Activated CD4-positive, alpha-beta T cell treated with anti-CD3 and anti-CD28 coated beads, Interleukin-2, amount 50 U/mL, for 1 hour (primary cell): ENCODE results near the gene PAQR5.
"Not testable (repeated sequence)": the region's sequence is repeated elsewhere in the genome, so short reads cannot be mapped to it uniquely, and the experiment has no call there.

Experiments used
- DNase-seq: peaks from one replicate; pipeline ENCODE4 v3.0.0-alpha.2; 2020

PAQR5 gene, protein sequence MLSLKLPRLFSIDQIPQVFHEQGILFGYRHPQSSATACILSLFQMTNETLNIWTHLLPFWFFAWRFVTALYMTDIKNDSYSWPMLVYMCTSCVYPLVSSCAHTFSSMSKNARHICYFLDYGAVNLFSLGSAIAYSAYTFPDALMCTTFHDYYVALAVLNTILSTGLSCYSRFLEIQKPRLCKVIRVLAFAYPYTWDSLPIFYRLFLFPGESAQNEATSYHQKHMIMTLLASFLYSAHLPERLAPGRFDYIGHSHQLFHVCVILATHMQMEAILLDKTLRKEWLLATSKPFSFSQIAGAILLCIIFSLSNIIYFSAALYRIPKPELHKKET

DNA sequence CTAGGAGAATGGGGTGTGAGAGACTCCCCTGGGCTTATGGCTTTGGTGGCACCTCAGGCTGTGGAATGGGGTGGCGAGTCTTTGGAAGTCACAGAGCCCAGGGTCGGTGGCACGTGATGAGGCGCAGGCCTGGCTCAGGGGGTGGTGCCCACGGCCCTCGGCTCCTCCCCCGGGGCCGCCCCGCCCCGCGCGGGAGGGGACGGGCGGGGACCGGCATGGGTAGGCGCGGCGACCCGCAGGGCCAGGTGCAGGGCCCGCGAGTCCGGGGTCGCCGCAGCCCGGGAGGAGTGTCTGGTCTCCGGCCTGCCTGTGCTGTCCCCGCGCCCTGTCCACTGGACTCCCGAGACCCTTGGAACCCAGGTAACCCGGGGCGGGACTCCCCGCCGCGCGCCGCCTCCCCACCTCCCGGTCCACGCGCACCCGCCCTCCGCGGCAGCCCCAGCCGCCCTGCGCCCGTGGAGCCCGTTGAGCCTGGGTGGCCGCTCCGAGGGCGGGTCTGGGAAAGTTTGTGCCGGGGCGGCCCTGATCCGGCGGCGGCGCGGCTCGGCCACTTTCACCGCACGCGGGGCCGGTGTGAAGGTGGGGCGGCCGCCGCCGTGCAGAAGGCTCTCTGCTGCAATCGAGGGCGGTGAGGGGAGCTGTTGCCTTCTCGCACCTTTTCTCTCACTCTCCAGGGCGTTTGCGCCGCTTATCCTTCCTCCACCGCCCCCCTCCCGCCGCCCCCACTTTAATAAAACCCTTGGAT, at the start of gene PAQR5:
TSS of gene PAQR5 (plus strand) at position 216 of the 745 bp plus-strand sequence. CDS start 61,169 bp downstream, outside the sequence.
- no peak for DNase-seq

DNA sequence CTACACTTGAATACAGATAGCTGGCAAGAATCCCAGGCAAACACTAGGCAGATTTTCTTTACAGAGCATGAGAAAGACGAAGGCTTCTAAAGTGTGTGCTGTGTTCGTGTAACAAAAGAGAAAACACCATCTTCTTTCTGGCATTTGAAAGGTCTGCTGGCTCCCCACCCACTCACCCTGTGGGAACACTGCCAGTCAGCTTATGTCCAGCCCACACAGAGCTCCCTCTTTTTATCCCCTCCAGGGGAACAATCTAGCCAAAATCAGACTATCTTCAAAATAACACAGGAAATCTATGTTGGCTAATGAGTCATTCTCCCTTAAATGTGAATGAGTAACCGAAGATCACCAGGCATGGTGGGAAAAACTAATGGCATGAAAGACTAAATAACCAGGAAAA, 45.6 kb upstream of the PAQR5 start:
- DNase-seq, result no peak

DNA sequence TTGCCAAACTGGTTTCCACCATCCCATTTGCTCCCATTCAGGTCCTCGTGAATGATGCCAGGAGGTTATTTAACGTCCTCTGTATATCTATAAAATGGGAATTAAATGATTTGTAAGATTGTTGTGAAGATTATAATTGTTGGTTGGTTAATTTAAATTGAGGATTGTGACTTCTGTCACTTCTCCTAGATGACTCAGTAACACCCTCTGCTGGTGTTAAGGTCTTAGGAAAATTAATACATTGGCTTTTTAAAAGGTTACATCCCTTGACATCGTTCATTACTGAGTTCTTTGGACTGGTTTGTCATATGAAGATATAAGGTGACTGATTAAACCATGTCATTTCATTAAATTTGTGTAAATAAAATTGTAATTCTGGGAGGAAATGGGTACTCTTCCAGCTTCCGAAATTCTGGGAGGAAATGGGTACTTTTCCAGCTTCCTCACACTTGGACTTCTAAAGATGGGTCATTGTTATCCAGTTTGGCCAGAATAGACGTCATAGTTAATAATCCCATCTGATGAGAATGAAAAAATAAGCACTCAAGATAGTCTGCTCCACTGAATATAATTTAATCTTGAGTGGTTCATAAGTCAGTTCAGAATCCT, 33.3 kb upstream of the PAQR5 start:
- no peak for DNase-seq

DNA sequence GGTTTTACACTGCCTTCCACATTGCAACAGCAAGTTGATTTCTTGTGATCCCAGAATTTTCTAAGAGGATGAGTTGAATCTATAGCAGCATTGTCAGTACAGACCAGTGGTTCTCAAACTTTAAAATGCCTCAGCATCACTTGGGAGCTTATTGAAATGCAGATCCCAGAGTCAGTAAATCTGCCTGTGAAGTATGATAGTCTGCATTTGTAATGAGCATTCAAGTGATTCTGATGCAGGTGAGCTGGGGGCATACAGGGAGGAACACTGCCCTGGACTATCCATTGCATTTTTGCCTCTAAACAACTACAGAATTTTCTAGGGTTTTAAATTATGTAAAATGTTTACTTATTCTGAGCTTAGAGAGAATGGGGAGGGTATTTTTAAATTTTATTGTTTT, 27.5 kb upstream of the PAQR5 start:
- DNase-seq, result no peak

DNA sequence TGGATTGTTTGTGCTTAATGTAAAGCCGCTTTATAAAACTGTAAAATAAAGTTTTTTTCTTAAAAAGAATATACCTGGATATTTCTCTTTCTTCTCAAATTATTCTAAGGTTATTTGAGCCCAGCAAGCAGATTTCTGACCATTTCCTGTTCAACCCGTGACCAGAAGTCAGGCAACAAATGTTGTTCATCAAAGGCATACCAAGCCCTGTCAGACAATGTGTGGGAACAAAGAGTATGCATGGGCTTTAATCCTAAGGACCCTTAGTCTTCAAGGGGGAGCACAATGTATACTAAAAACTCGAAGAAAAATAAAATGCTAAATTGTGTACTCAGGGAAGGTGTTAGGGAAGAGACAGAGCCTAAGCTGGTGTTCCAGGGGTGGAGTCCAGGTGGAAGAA, 26.6 kb upstream of the PAQR5 start:
- DNase-seq, result no peak

DNA sequence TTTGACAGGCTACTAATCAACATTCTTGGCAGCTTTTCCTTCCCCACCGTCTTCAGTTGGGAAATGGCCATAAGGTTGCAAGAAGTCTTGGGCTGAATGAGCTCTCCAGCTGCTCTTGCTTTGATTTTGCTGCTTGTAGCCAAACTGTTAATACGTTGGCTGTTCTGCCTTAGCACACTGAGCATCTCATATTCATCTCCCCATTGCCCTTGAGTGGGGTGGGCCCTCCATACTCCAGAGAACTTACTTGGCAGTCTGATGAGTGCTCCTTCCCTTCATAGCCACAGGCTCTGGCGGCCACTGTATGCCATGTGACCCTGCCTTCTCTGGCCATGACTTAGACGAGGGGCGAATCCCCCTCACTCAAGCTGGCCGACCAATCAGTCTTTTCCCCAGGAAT, 25.8 kb upstream of the PAQR5 start:
- DNase-seq, result no peak

DNA sequence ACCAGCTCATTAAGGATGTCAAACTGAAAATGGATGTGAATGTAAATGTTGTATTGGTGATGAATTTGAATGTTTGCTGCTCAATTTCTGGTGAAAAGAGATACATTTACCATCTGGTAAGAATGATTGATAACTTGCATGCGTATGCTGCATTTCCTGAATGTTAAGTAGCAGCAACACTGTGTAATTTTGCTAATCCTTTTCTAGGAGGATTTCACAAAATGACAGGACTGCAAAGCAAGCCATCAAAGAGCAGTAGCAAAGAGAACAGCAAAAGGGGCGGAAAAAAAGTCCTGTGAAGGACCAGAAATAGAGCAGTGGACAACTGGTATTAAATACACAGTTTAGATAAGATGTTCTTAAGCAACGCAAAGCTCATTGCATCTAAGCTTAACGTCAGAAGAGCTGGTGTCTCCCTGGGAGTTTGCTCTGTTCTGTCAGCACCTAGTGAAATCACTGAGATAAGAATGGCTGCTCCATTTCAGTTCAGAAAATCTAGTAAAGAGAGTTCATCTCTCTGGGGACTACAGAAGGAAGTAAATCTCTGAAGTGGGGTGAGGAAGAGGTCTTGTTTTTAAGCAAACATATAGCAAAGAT, 23.5 kb upstream of the PAQR5 start:
- no peak for DNase-seq

DNA sequence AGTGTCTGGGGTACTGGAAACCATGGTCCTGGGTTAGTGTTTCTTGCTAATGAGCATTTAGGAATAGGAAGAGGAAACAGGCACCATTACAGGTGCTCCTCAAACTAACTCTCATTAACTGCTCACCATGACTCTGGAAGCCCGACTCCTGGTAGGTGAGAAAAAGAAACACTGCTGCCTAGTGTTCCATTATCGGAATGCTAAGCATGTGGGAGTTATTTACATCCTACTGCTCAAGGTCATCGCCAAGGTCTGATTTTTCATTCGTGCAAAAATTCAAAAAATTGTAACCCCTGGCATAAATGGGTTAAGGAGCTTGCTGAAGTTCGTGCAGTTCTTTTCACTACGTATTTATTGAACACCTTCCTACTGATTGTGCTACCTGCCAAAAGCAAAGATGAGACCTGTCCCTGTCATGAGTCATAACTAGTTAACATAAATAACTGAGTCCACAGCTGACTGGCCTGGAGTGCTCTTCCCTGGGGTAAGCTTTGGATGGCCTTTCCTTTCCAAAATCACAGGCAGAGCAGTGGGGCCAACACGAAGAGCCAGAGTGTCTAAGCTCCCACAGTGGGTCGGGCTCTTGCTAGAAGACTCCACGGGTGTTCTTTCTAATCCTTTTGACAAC, 22.7 kb upstream of the PAQR5 start:
- no peak for DNase-seq

DNA sequence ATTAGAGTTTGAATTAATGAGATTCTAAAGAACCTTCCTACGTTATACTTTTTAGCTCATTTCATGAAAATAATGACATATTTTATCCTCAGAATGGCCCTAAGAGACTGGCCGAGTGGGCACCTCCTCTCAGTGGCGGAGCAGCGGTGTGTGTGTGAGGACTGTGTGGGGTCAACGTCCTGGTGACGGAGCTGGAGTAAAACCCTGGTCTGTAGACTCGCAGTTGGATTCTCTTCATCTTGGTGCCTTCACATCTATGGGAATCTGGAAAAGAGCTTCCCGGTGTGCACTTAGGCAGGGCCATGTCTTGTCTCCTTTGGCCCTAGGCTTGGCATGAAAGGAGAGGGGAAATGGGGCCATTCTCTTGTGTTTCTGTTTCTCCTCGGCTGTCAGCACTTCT, 21.4 kb upstream of the PAQR5 start:
- DNase-seq, result no peak

DNA sequence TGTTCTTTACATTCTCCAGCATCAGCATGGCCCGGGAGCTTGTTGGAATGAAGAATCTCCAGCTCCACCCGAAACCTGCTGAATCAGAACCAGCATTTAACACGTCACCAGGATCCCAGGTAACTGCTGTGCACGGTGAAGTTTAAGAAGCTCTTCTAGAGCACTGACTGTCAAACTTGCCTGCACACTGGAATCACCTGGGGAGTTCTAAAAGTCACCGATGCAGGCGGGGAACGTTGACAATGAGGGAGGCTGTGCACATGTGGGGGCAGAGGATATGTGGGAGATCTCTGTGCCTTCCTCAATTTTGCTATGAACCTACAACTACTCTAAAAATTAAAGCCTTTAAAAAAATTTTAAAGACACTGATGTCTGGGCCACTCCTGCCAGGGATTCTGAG, 19.1 kb upstream of the PAQR5 start:
- no peak for DNase-seq

DNA sequence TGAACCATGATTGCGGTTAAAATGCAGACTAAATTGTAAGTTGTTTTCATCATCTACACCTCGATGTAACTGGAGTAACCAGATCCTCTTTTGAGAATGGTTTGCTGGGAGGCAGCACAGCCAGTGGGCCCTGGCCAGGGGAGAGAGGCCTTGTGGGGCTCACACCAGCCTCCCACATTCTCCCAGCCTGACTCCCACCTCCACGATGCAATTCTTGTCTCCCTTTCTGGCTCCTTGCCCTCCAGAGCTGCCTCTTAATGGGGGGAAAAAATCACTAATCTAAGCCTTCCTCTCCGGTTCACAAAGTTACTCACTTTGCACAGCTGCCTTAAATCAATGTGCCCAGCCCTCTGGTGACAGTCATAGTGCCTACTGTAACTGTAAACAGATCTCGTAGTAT, 17.9 kb upstream of the PAQR5 start:
- DNase-seq, result no peak

DNA sequence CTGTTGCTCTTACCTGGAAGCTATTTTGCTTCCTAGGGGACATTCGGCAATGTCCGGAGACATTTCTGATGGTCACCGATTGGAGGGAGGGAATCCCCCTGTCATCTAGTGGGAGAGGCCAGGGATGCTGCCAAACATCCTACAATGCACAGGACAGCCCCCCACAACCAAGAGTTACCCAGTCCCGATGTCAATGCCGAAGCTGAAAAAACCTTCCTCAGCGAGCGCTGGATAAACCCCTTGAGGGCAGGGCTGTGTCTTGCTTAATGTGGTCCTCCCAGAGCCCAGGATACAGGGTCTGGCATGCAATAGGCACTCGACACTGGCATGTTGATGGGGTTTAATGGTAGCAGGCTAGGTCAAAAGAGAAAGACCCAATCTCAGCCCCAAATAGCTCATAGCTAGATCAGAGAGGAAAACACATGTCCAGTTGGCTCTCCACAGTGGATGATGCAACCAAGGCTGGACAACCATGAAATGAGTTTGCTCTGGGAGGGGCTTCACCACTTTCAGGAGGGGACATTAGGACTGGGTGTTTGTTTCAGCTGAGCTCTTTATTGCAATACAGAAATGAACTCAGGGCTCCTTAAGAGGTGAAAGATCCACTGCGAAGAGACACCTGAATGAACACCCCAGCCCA, 16.5 kb upstream of the PAQR5 start:
- DNase-seq, result no peak

DNA sequence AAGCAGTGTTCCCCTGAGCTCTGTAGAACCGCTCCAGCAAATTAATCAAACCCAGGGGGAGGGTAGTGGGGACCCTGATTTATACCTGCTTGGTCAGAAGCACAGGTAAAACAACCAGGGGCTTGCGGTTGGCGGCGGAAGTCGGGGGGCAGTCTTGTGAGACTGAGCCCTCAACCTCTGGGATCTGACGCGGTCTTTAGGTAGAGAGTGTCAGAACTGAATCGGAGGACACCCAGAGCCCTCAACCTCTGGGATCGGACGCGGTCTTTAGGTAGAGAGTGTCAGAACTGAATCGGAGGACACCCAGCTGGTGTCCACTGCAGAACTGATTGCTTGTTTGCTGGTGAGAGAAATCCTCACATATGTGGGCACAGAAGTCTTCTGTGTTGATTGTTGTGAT, 12.9 kb upstream of the PAQR5 start:
- DNase-seq, result no peak

DNA sequence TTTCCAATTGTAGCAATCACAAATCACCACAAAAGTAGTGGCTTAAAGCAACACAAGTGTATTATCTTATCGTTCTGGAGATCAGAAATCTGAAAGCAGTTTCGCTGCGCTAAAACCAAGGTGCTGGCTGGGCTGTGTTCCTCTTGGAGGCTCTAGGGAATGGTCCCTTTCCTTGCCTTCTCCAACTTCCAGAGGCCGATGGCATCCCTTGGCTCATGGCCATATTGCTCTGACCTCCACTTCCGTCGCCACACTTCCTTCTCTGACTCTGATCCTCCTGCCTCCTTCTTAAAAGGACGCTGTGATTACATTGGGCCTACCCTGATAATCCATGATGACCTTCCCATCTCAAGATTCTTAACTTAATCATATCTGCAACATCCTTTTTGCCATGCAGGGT, 10.7 kb upstream of the PAQR5 start:
- DNase-seq, result no peak

DNA sequence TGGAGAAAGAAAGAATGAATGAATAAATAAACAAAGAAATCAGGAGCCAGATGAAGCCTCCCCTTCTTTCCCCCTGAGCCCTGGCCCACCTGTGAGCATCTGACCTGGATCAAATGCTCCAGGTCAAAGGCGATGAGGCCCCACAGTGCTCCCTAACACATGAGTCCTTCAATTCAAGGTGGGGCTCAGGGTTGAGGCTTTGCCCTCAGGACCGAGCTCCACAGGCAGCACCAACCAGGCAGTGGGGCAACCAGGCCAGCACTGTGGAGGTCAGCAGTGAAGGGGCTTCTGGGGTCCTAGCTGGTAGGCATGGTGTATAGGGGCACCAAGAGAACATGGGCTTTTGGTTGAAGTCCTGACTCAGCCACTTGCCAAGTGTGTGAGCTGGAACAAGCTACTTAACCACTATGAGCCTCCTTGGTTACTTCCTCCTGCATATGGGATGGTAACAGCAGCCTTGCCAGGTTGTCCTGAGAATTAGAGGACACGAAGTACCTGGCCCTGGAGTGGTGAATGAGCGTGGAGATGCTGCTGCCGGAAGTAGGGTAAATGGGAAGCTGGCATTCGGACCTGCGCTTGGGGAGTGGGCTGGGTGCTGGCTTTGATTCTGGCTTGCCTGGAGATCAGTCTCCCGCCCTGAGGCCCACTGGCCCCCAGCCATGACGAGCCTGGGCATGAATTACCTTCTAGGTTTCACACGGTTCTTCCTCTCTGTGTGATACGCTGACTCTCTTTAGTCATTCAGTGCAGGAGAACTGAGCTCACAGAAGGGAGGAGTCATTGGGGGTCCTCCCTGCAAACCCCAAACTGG, 10.0 kb upstream of the PAQR5 start:
- DNase-seq, result no peak

DNA sequence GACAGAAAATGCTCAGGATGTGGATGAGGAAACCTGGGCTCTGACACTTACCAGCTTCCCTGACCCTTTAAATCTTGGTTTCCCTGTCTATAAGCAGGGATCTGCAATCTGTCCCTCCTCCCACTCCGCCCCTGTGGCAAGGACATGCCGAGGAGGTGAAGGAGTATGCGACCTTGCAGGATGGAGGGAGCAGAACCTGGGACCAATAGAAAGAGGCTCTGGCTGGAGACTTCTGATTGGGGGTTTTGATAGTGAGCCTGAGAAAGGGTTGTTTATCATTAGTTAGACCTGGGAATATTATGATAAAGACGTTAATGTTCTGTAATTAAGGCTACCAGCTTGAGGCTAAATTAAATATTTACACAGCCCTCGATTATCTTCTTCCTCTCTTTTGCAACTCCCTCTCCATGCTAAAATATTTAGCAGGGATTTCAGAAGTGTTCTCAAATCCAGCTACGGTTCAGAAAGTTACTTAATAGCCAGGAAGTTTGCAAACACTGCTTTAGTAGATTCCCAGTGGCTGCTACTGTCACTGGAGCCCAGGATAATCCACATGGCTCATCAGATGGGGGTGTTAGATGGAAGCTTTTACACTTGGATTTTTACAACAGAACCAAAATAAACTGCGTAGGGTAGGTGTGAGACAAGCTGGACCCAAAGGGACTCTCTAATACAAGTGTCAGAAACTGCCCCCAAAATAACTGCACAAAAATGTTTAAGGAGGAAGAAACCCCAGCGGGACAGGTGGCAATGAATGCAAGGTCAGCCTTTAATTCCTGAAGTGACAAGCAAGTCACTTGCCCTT, 9.2 kb upstream of the PAQR5 start:
- no peak for DNase-seq

DNA sequence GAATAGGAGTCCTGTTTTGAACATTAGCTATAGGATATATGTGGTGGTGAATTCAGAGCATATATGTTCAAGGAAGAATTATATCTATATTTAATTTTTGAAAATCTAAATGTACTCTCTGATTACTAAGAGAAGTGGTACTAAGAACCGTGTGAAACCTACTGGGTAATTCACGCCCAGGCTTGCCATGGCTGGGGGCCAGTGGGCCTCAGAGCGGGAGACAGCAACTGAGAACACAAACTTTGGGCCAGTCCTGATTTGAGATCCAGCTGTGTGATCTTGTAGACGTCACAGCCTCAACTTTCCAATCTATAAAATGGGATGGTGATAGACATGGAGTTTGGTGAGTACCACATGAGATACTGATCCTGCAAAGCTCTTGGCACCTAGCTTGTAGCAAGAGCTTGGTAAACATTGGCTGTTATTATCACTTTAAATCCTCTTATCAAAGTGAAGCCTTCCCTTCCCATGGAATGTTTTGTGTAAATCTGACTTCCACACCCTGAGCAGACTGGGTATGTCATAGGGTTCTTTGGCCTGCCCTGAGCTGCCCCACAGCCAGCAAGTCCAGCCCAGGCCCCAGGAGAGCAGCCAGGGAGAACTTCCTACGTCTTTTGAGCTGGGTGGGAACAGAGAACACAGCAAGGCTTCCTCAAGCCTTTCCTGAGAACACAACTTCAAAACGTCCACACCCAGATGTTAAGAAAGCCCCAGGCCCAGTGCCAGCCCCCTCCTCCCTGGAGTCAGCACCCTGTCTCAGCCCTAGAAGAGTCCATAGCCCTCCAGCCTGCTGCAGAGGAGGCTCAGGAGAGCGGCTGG, 8.2 kb upstream of the PAQR5 start:
- DNase-seq, result no peak

DNA sequence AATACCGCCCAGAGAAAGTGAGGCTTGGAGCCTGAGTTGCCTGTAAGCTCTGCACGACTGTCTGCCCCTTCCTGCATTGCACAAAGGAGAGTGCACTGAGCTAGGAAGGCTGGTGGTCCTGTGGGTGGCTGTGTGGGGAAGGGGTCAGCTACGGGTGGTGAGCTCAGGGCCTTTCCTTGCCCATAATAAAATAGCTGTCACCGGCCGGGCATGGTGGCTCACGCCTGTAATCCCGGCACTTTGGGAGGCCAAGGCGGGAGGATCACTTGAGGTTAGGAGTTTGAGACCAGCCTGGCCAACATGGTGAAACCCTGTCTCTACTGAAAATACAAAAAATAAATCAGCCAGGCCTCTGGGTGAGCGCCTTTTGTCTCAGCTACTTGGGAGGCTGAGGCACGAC, 7.1 kb upstream of the PAQR5 start:
- not testable (repeated sequence) for DNase-seq

DNA sequence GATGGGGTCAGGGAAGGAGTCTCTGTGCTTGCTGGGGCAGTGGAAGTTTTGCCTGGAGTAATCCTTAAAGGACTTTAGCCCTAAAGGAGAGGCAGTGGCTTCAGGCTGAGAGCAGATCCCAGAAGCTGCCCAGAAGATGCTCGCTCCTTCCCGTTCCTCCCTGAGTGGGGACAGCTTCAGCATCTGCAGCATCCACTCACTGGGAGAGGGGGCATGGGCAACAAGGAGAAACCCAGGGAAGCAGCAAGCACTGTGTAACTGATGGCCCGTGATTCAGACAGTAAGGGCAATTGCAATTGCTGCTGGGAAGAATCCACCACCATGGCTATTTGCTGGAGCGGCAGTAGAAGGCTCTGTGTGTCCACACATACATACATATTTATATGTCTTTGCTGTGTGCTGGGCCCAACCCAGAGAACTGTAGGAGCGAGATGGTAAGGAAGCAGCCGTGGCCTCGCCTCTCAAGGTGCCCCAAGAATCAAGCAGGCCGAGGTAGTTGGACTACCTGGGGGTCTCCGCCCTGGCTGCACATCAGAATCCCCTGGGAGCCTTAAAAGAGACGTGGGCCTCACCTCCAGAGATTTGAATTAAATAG, 5.8 kb upstream of the PAQR5 start:
- DNase-seq, result no peak
